ENCODE data around the gene GPER1.

- TF ChIP-seq CTCF (optimal IDR thresholded peaks at IDR 0.05 in 1 of 3, IDR thresholded peaks at IDR 0.05 in 1 of 3, conservative IDR thresholded peaks at IDR 0.05 in 1 of 3; ENCODE audit: extremely low read depth in 1 of 3, insufficient read depth in 2 of 3, low read length in 3 of 3) (no peak), EZH2 (IDR thresholded peaks at IDR 0.05; ENCODE audit: low read length) (no peak)
Observed at GRCh38 chr7:1117321-1117928, 29.5 kb downstream of the GPER1 start.
